NOMO-1 (cell line): ENCODE results near the gene GREM2.

Experiments used
- DNase-seq, 2 experiments: peaks; one replicate each; lab custom pipeline; 2025; ENCODE audit not compliant: unreplicated experiment in 2 of 2; lab: John Stamatoyannopoulos, UW

GREM2 gene

DNA sequence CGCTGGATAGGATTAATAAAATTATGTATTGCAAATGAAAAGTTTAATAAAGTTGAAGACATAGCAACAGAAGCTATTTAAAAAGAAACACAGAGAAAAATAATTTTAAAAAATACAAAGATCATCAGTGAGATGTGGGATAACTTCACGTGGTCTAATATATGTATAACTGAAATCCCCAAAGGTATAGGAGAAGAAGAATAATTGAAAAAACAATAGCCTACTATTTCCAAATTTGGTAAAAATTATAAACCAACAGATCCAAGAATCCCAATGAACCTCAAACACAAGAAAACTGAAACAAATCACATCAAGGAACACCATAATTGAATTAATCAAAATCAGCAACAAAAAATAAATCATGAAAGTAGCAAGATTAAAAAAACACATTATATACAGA, 44.9 kb downstream of the GREM2 start:
- no peak for DNase-seq

DNA sequence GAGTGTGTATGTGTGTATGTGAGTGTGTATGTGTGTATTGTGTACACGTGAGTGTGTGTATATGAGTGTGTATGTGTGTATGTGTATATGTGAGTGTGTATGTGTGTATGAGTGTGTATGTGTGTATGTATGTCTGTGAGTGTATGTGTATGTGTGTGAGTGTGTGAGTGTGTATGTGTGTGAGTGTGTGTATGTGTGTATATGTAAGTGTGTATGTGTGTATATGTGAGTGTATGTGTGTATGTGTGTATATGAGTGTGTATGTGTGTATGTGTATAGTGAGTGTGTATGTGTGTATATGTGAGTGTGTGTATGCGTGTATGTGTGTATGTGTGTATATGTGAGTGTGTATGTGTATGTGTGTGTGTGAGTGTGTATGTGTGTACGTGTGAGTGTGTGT, 49.2 kb downstream of the GREM2 start:
- DNase-seq: no peak

DNA sequence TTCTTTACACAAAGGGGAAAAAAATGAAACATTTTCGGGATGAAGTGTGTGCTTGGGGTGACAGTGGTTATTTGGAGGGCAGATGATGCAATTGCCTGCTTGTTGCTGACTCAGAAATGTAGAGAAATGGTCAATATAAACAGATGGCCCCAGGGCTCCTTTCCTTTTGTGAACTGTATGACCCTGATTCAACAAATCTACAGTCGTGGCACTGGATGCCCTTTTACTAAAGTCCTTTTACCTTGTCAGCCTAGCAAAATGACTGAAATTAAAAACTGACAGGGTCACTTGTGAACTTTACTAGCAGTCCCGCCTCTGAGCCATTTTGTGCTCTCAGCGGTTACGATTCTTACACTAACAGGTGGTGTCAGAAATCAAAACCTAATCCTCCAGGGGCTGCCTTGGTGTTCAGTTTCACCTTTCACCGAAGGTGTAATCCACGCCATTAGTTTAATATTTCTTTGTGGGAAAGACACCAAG, 49.8 kb downstream of the GREM2 start:
- no peak for DNase-seq

DNA sequence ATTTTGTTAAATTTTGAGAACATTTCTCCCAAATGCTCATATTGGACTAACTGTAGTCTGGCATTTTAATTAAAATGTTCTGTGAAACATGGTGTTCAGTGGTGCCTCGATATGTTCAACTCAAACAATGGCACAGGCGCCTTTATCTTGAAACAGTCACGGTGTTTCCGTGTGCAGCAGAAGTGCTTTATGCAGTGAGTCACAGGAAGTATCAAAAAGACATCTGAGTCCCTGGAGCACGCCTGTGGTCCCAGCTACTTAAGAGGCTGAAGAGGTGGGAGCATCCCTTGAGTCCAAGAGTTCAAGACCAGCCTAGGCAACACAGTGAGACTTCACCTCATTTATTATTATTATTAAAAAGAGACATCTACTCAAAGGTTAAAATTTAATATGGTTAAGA, 52.2 kb downstream of the GREM2 start:
- no peak for DNase-seq

- no peak for DNase-seq
These were observed 56.4 kb downstream of the GREM2 start for GRCh38 chr1:240555524-240555923.

DNA sequence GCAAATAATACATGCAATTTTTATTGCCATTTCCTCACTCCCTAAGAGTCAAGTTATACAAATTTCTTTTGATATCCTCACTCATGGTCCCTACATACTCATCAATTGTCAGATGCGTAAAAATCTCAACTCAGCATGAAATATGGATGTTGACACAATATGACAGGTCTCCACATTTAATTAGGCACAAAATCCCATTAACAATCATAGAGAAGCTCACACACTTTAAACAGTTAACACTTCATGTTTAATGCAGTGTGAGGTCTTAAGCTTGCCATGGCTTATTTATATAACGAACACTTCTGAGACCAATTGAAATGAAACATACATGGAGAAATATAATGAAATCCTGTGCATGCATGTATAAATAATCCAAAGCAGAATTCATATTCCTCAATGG, 58.6 kb downstream of the GREM2 start:
- DNase-seq: no peak

- DNase-seq: no peak
These were observed 72.1 kb downstream of the GREM2 start for GRCh38 chr1:240539769-240540414.

DNA sequence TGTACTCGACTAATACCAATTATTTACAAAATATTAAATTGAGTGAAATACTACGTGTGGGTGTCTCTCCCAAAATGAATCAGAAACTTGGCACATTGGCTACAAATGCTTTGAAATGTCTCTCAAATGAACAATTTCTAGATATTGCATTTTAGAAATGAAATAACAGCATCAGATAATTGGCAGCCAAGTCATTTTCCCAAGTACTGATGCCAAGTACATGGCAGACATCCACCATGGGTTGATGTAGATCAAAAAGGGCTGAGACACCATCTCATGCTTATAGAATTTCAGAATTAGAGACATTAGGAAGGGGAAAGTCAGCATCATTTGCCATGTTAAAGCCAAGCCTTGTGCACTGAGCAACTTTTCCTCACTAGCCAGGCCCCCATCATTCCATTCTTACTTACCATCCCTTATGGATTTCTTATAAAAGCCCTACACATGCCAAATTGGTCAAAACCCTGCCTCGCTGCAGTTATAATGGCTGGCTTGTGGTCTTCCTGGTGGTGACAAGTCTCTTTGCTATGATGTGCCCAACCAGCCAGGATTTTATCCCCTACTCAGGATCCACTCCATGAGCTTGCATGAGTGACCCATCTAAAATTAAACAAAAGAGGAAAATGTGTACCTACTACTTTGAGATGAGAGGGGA, 73.1 kb downstream of the GREM2 start:
- DNase-seq: no peak

DNA sequence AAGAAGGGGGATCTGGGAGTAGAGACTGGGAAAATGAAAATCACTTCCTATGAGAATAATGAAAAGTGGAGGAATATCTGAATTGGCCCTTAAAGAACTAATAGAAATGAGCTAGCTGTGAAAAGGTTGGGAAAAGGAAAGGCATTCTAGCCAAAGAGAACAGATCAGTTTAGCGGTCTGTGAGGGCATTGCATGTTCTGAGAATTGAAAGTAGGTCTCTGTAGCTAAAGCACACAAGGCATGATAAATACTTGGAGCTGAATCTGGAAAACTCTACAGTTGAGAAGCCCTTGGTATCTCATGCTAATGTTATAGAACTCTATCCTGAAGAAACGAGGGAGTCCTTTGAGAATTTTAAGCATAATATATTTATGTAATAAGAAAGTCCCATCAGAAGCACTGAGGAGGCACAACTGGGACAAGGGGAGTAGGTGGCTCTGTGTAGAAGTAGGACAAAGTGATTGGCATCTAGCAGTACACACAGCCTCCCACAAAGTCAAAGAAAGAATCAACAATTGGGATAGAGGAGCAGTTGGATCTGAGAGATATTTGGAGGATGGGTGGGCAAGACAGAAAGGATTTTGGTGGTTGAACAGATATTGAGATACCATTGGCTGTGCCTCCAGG, 78.7 kb downstream of the GREM2 start:
- DNase-seq: no peak

DNA sequence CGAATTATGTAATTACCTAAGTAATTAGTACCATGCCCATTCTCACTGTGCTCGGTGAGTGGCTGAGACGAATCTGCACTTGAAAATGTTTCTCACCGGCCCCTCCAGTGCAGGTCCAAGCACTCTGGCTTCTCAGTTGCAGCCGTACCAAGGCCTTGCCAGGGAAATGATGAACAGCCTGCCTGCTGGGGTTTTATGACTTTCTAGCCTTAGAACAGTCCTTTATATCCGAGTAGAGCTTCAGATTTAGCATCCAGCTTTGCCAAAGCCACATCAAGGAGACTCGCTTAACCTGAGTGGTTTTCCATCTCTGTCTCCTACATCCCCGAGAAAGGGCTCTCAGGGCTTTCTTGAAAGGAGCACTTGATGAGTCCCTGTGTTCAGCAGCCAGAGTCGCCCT, 83.4 kb downstream of the GREM2 start:
- no peak for DNase-seq

DNA sequence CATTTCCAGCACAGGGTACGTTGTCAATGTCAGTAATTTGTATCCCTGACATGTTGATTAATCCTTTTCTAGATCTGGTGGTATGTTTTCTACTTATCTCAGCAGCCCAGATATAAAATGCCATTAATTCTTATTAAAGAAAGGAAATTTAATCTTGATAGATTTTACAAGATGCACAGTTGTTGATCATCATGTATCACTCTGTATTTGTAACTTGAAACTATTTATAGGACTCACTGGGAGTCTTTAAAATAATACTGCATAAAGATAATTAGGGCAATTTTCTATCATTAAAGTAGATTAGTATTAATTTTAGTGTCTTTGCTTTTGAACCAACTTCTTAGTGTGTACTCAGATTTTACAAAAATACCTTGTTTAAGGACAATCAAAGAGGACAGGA, 84.9 kb downstream of the GREM2 start:
- DNase-seq: no peak

- DNase-seq: no peak
These were observed 85.6 kb downstream of the GREM2 start for GRCh38 chr1:240526312-240526711.

- DNase-seq: no peak
These were observed 87.4 kb downstream of the GREM2 start for GRCh38 chr1:240524356-240525069.

GRCh38 chr1:240522122-240522822, 89.7 kb downstream of the GREM2 start:
- DNase-seq: no peak

GRCh38 chr1:240517891-240518290, 94.1 kb downstream of the GREM2 start:
- no peak for DNase-seq

GRCh38 chr1:240516069-240516468, 95.9 kb downstream of the GREM2 start:
- DNase-seq: no peak

DNA sequence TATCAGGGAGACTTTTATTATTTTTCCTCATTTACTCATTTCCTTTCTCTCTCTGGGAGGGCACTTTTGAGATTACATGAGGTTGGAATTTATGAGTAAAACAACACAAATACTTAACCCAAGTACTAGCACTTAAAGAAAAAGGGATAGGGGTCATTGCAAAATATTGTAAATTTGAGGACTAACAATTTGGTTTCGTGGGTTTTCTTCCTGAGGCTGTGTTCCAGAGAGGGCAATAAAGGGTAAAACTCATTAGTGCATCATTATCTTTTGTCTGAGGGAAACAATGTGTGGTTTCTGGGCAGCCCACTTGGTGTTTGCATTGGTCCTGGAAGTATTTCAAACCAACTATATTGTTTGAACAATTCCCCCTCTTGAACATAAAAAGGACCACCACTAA, 96.5 kb downstream of the GREM2 start:
- DNase-seq: no peak

- no peak for DNase-seq
These were observed 100.2 kb downstream of the GREM2 start for GRCh38 chr1:240511789-240512188.

DNA sequence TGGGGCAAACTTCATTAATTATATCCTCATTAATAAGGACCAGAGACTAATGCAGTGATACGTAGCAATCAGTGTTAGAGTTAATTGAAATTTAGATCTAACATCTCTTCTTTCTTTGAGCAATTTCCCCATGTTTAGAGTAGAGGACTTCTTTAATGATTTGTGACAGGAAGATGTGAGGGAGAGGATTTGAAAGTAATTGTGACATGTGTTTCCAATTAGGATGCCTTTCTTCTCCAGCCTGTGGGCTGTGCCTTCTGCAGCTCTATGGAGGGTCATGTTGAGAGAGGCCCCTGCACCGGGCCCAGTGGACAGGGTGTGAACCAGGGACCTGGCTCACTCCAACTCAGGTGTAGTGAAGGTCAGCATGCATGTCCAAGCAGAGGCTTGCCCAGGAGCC, 103.0 kb downstream of the GREM2 start:
- DNase-seq: no peak

DNA sequence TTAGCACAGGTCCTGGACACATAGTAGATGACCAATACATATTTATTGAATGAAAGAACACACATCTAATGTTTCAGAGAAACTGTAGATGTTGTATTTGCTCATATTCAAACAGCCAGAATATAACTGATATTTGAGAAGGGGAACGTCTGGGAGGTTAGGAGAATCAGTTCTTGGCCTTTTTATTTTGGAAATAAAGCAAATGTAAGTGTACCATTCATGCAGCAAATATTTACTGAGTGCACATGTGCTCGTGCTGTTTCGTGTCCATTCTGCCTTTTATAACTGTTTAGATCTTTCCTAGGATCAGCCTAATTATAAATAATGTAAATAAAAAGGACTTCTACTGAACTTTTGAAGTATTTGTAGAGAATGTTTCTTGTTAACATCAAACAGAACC, 103.8 kb downstream of the GREM2 start:
- no peak for DNase-seq

GRCh38 chr1:240506176-240506575, 105.8 kb downstream of the GREM2 start:
- no peak for DNase-seq
